Measurements from ENCODE around the gene GNAZ.

GNAZ gene

DNA sequence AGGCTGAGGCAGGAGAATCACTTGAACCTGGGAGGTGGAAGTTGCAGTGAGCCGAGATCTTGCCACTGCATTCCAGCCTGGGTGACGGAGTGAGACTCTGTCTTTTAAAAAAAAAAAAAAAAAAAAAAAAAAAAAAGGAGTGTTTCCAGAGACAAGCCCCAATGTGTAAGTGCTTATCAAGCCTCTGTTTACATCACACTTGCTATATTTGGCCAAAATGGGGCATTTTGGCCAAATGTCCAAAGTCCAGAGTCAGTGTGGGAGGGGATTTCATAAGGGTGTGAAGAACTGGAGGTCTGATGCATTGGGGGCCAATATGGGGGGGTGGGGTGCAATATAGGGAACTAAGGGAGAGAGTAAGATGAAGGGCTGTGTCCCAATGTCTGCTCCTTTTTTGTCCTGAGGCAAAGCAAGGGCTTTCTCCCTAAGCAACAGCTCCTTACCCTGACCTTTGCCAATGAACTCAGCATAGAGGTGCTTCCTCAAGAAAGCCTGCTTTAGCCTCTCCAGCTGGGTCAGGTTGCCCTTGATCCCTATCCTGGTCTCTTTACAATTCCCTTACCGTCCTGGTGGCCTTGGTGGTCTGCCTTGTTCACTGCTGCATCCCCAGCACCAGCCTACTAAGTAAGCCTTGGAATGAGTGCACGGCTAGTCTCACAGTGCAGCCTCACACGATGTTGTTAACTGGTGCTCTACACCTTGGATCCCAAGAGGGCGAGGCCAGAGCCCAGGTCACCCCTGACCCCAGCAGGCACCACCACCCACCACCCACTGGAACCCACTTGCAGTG is 95.9 kb downstream of the GNAZ start:
- in situ Hi-C loops (cut with HindIII; ENCODE audit: low sequenced_read_pairs), result no loop called here

DNA sequence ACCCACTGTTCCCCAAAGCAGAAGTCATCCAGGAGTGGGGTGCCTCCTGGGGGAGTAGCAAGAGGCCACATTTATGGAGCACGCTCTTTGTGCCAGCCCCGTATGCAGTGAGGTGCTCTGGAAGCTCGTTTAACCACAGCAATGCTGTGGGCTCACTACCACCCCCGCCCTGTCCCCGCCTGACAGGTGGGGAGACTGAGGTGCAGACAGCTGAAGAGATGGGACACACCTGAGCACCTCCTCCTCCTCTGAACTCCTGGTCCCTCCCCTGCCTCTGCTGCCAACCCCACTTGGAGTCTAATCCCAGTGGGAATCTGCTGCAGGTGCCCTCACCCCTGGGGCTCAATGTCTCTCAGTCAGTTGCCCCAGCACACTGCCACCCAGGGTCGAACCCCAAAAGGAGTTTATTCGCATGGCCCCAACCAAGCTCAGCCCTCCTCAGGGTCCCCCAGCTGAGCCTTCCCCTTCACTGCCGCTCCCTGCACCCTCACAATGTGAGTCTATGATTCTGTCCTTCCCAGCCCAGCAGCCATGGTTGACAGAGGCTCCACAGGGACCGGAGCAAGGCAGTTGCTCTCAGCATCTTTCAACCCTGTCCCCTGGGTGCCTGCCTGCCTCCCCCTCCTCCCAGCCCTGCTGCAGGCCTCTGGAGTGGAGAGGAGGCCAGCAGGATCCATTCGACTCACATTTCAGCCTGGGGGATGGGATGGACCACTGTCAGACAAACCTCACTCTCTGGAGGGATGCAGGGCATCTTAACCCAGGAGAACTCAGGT is 96.7 kb downstream of the GNAZ start:
- in situ Hi-C loops (cut with HindIII; ENCODE audit: low sequenced_read_pairs), result no loop called here

DNA sequence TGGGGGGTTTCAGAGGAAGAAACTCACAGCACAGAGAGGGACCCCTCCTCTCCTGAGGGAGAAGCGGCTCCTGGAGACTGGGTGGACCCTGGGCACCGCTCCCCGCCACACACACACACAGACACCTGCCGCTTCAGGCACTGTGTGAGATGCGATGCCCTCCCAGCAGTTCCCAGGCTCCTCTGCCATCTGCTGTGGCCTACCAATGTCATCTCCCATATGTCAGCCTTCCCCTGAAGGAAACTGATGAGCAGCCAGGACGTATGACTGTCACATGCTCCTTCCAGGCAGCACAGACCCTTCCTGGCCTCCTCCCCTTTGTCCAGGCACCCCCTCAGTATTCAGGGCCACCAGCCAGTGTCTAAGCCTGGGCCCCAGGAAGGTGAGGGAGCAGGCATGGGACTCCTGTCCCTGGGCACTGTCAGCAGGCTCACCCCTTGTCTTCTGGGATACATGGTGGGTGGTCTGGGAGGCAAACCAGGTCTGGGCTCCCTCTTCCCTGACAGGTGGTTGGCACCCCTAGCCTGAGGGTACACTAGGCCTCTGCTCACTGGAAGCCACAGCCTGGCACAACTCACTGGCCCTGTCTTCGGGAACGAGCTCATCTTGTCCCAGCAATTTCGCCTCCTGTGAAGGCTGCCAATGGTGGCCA is 98.2 kb downstream of the GNAZ start:
- in situ Hi-C loops (cut with HindIII; ENCODE audit: low sequenced_read_pairs), result no loop called here

DNA sequence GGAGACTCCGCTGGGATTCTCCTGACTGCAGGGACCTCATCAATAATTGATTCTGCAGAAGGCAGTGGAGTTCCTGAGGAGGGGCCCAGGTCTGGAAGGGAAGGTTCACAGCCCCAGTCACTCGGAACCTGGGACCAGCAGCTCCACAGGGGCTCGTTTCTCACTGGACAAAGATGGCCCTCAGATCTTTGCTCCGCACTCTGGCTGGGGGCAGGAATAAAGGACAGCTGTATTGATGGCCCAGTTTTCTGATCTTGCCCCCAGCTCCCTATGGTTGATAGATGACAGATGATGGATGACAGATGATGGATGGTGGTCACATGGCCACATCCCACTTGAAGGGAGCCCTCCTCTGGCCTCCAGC is 98.7 kb downstream of the GNAZ start:
- in situ Hi-C loops (cut with HindIII; ENCODE audit: low sequenced_read_pairs), result no loop called here

Data from DLD1 (cell line).